ENCODE data around the gene SSC5D. TPM values are rescaled to one million over a fixed set of nuclear protein-coding genes. Genes with fewer than 3 reads are reported as not detected.

SSC5D gene
- total RNA-seq, 6 experiments from 2014 or later = 47.7 to 59.9 (median 51.9) TPM

GRCh38 chr19:55485439-55486011 is 2.7 kb upstream of the SSC5D start:
- TF ChIP-seq CTCF (IDR thresholded peaks at IDR 0.05) = 0 out of 2 replicates have a peak, but pooled peaks have one; percentile 18
- no peak for DNase-seq
- H3K27me3 Mint-ChIP-seq (ENCODE audit: insufficient read depth) = peaks cover 4% of the 10 kb centered on the region
- H3K9me3 Mint-ChIP-seq = no peaks in the 10 kb centered on the region
- H3K27ac Mint-ChIP-seq = peak overlapping the region; percentile 97
- H3K4me3 Mint-ChIP-seq = peak overlapping the region; percentile 87
- no peaks in the 10 kb centered on the region for H3K36me3 Mint-ChIP-seq (ENCODE audit: low read depth)
- peaks cover 27% of the 10 kb centered on the region for H3K4me1 Mint-ChIP-seq (ENCODE audit: low read depth)

GRCh38 chr19:55486043-55486970 is 1.9 kb upstream of the SSC5D start:
- peaks cover 4% of the 10 kb centered on the region for H3K27me3 Mint-ChIP-seq (ENCODE audit: insufficient read depth)
- DNase-seq = no peak
- H3K9me3 Mint-ChIP-seq = no peaks in the 10 kb centered on the region
- peaks cover 27% of the 10 kb centered on the region for H3K4me1 Mint-ChIP-seq (ENCODE audit: low read depth)
- peak overlapping the region; percentile 99 for H3K27ac Mint-ChIP-seq
- H3K36me3 Mint-ChIP-seq (ENCODE audit: low read depth) = no peaks in the 10 kb centered on the region
- TF ChIP-seq CTCF (IDR thresholded peaks at IDR 0.05) = no peak
- H3K4me3 Mint-ChIP-seq = peak overlapping the region; percentile 87

GRCh38 chr19:55486971-55487923 is 989 bp upstream of the SSC5D start:
- Mint-ChIP-seq H3K9me3 (no peaks in the 10 kb centered on the region), H3K36me3 (ENCODE audit: low read depth) (no peaks in the 10 kb centered on the region), H3K27me3 (ENCODE audit: insufficient read depth) (peaks cover 4% of the 10 kb centered on the region), H3K4me3 (peak overlapping the region; percentile 87), H3K4me1 (ENCODE audit: low read depth) (peaks cover 36% of the 10 kb centered on the region), H3K27ac (peak overlapping the region; percentile 99)
- peak; percentile 99 for DNase-seq
- TF ChIP-seq CTCF (IDR thresholded peaks at IDR 0.05) = no peak

GRCh38 chr19:55488986-55489710 is 912 bp downstream of the SSC5D start:
- DNase-seq = no peak
- H3K27me3 Mint-ChIP-seq (ENCODE audit: insufficient read depth) = peaks cover 4% of the 10 kb centered on the region
- H3K9me3 Mint-ChIP-seq = no peaks in the 10 kb centered on the region

More at GRCh38 chr19:55488986-55489710, 912 bp downstream of the SSC5D start:
- TF ChIP-seq CTCF (IDR thresholded peaks at IDR 0.05) = no peak
- H3K4me1 Mint-ChIP-seq (ENCODE audit: low read depth) = peaks cover 50% of the 10 kb centered on the region
- no peaks in the 10 kb centered on the region for H3K36me3 Mint-ChIP-seq (ENCODE audit: low read depth)
- peak overlapping the region; percentile 43; the same call in 1 of the 2 replicates for H3K27ac Mint-ChIP-seq
- peak overlapping the region; percentile 87 for H3K4me3 Mint-ChIP-seq

Data from HFFc6 (cell line).